GM18951 (cell line): ENCODE results near the gene YBX3.
A peak's percentile ranks its signal among the peaks of the same experiment; 100 is the strongest.
"Not testable (repeated sequence)": the region's sequence is repeated elsewhere in the genome, so short reads cannot be mapped to it uniquely, and the experiment has no call there.

Experiments used
- POLR2A ChIP-seq: IDR thresholded peaks from 4 replicates; pipeline ENCODE4 v1.6.1; 2011; ENCODE audit warnings: mild to moderate bottlenecking; ENCODE audit not compliant: insufficient read length, insufficient read depth; ENCODE audit errors: extremely low read depth
- in situ Hi-C: fragments of 300-500 bp; cut with MboI; formaldehyde crosslinking; loops from one replicate; pipeline ENCODE4 v1.12.0; 2022; ENCODE audit warnings: low sequenced_read_pairs, mixed read lengths, inconsistent platforms; ENCODE audit not compliant: unreplicated experiment

The YBX3 gene

DNA sequence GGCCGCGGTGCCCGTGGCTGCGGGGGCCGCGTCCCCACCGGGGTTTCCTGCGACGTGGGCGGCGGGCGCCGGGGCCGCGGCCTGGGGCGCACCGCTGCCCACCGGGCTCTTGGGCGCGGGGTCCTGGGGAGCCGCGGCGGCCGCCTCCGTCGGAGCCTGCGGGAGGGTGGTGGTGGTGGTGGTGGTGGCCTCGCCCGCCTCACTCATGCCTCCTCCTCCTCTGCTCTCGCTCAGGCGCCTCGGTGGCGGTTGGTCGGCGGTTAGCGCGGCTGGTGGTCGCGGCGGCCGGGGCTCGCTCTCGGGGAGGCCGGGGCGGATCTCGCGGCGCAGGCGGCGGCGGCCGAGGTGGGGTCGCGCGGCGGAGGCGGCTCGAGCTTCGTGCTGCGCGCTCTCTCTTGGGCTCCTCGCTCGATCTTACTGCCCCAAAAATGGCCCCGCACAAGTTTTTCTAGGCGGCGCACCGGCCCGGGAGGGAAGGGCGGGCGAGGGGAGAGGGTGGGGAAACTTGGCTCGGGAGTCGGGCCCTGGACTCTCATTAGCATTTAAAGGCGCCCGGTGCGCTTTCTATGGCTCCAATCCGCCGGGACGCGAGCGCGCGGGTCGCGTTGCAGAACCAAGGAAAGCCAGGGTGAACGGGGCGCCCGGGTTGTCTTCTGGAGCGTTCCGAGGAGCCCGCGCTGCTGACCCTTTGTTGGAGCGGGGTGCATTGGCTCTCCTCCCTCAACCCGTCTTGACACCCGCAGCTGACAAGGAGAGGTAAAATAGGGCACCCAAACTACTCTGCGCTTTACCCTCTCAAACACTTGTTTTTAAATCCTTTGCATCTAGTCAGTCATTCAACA lies at the start of gene YBX3:
Gene YBX3, minus strand, starts transcription at position 419 of the 842 bp plus-strand sequence. Its CDS starts 212 bp downstream, at position 207.
- peak; percentile 62 for TF ChIP-seq POLR2A
- in situ Hi-C loops = no loop called here

DNA sequence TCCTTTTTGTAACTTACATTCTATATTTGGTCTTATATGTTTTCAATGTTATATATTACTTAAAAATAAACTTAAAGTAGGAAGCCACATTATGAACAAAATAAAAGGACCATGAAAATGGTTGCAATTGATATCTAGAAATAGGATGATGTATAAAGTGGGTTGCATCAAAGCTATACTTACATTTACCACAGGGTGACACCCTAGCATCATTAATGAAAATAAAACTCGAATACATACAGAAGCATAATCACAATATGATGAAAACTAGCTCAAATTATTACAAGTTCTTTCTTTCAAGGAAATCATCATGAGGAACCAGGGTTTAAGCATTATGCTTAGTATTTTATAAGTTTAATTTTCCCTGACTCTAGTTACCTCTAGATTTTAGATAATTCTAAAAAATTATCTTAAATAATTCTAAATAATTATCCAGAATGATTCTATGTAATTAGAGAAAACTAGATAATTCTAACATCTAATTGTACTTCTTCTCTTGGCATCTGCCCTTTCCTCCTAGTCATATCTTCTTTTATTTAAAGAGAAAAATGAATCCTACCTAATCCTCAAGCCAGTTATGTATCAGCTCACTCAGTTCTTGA lies 48.1 kb upstream of the YBX3 start:
- no peak for TF ChIP-seq POLR2A
- in situ Hi-C loops = loop anchor here (10.0 to 25.0 kb wide), 3 partner anchors 416 to 714 kb away; partner anchors contain the start of gene TAS2R42

DNA sequence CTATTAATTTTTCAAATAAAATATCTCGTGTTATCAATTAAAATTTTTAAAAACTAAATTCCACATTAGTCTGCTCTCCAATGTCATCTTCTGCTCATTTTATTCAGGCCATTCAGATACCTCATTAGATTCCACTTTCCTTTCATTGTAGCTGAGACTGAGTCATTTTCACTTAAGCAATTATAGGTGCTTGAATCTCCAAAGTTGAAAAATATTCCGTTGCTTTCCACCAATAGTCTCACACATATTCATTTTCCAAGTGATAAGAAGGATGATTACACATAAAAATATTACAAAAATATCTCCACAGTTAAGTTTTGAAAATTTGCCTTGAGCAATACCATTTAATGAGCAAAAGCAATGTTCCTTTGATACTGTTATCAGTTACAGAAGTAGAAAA lies 36.5 kb upstream of the YBX3 start:
- in situ Hi-C loops = loop anchor here (25.0 kb wide), 2 partner anchors 428 to 522 kb away; partner anchors contain the start of gene TAS2R42
- TF ChIP-seq POLR2A = no peak

DNA sequence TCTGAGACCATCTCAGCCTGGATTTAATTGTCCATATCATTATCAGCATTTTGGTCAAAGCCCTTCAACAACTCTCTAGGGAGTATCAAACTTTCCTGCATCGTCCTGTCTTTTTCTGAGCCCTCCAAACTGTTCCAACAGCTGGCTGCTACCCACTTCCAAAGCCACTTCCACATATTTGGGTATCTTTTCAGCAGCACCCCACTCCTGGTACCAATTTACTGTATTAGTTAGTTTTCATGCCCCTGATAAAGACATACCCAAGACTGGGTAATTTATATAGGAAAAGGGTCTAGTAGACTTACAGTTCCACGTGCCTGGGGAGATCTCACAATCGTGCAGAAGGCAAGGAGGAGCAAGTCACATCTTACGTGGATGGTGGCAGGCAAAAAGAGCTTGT lies 33.1 kb upstream of the YBX3 start:
- TF ChIP-seq POLR2A = no peak
- in situ Hi-C loops = loop anchor here (25.0 kb wide), 2 partner anchors 431 to 519 kb away; partner anchors contain the start of gene TAS2R42

DNA sequence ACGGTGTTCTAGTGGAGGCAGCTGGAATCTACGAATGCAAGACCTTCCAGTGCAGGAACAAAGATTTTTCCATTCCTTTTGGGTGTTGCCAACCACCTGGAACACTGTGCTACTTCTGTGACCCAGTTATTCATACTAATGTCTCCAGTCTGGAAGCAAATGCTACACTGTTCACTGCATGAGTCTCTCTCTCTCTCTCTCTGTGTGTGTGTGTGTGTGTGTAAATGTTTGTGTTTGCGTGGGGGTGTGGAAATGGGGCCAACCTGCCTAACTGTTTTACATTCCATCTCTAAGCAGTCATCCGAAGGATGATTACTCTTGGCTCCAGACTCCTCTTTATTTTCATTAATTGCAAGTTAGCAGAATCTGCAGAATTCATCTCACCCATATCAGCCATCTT lies 29.9 kb upstream of the YBX3 start:
- no peak for TF ChIP-seq POLR2A
- in situ Hi-C loops = loop anchor here (25.0 kb wide), 2 partner anchors 434 to 516 kb away; partner anchors contain the start of gene TAS2R42

DNA sequence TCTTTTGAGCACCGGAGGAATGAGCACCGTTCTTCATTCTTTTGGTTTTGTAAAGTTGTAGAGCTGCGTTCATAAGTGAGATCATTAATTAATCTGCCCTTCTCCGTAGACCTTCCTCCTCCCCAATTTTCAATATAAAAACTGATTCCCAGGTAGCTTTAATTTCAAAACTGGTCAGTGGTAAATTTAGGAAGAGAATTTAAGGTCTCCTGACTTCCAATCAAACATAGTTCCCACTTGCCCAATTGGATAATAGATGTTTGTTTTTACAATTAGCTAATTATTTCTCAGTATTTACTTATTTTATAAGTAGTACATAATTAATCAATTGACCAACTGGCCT lies 27.2 kb upstream of the YBX3 start:
- TF ChIP-seq POLR2A = no peak
- in situ Hi-C loops = loop anchor here (25.0 kb wide), 2 partner anchors 437 to 513 kb away; partner anchors contain the start of gene TAS2R42

DNA sequence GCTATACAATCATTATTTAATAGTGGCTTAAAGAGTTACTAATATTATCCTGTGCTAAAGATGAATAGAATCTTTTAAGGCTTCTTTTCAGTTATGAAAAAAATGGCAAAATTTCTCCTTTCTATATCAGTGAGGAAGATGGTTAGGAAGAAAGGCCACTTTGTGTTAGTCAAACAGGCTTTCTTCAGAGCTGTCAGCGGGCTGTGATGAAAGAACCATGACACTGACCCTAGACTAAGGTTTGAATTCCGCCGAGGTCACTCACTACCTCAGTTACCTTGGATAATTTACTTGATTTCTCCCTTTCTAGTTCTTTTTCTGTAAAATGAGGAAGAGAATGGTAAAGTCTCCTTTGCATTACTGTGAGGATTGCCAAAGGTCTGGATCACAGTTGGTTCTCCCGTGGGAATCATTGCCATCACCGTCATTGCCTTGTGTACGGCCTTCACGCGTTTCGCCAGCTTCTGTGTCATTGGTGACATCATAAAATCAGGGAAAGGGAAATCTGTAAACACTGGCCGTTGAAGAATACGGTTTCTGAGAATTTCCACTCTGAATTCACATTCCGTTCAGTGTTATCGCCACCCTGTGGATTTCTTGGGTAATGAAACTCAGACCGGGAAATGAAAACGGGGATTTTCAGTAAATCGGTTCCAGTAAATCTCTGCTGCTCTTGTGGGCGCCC lies 26.7 kb upstream of the YBX3 start:
- TF ChIP-seq POLR2A = no peak
- in situ Hi-C loops = loop anchor here (25.0 kb wide), 2 partner anchors 437 to 513 kb away; partner anchors contain the start of gene TAS2R42

DNA sequence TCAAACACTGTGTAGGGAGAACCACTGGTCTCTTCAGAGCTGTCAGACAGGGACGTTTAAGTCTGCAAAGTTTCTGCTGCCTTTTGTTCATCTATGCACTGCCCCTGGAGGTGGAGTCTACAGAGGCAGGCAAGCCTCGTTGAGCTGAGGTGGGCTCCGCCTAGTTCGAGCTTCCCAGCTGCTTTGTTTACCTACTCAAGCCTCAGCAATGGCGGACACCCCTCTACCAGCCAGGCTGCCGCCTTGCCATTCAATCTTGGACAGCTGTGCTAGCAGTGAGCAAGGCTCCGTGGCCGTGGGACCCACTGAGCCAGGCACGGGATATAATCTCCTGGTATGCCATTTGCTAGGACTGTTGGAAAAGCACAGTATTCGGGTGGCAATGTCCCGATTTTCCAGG lies 24.6 kb upstream of the YBX3 start:
- no peak for TF ChIP-seq POLR2A
- in situ Hi-C loops = no loop called here

DNA sequence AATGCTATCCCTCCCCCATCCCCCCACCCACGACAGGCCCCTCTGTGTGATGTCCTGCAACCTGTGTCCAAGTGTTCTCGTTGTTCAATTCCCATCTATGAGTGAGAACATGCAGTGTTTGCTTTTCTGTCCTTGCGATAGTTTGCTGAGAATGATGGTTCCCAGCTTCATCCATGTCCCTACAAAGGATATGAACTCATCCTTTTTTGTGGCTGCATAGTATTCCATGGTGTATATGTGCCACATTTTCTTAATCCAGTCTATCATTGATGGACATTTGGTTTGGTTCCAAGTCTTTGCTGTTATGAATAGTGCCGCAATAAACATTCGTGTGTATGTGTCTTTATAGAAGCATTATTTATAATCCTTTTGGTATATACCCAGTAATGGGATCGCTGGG lies 20.3 kb upstream of the YBX3 start:
- in situ Hi-C loops = not testable (repeated sequence)

DNA sequence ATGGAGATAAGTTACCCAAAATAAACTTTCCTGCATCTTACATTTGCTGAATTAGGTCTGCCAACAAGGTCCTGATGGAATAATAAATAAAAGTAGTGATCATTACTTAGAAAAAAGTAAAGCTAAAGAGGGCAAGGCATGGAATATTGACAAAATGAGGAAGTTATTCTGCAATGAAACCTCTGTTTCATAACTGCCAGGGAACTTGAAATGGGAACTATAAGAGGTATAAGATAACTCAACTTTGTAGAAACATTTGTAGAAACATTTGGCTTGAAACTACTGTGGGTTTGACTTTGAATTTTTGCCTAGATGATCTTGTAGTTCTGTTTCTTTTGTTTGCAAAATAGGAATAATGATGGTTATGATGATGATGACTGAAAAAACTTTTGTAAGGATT lies 18.7 kb upstream of the YBX3 start:
- in situ Hi-C loops = no loop called here
- TF ChIP-seq POLR2A = no peak

DNA sequence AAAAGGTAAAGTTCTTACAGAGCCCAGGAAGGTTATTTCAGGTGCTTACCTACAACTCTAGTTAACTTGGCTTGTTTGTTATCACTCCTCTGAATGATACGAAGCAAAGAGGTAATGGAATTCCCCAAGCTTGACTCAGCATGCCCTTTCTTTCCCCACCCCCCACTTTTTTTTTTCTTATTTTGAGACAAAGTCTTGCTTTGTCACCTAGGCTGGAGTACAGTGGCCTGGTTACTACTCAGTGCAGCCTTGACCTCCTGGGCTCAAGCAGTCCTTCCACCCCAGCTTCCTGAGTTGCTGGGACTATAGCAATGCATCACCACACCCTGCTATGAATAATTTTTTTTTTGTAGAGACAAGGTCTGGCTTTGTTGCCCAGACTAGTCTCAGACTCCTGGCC lies 17.1 kb upstream of the YBX3 start:
- in situ Hi-C loops = no loop called here
- no peak for TF ChIP-seq POLR2A

DNA sequence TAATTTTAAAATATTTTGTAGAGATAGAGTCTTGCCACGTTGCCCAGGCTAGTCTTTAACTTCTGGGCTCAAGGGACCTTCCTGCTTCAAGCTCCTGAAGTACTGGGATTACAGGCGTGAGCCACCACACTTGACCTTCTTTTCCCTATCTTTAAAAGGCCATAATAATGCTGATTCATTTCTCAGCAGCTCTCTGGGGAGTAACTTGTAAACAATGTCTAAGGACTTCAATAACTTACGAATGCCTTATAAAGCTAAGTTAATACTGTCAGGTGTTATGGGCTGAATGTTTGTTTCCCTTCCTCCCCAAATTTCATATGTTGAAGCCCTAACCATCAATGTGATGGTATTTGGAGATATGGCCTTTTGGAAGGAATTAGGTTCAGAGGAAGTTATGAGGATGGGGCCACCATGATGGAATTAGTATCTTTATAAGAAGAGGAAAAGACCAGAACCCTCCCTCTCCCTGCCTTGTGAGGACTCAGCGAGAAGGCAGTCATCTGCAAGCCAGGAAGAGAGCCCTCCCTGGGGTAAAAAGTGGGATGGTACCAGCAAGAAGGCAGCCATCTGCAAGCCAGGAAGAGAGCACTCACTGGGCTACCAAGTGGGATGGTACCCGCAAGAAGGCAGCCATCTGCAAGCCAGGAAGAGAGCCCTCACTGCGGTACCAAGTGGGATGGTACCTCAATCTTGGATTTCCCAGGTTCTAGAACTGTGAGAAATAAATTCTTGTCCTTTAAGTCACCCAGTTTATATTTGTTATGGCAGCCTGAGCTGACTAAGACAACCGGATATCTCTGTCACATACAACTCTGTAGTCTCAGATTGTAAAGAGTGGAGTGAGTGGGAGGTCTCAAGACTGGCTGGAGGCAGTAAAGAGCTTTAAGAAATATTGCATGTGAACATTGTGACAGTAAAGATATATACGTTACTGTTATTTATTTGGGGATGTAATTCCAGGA lies 16.3 kb upstream of the YBX3 start:
- in situ Hi-C loops = no loop called here
- no peak for TF ChIP-seq POLR2A

DNA sequence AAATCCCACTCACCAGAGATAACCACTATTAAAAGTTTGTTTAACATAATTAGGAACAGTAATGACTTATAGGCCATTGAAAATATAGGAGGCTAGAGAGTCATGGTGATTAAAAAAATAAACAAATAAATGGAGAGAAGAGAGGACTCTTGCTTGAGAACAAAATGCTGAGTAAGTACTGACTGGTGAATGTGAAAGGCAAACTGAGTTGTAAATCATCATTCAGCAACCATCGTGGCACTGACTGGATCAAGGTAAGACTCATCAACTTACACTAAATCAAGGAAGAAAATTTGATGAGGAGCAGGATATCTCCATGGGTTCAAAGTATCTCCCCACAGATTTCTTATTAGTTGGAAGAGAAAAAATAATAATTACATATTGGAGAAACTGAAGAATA lies 14.1 kb upstream of the YBX3 start:
- in situ Hi-C loops = no loop called here
- TF ChIP-seq POLR2A = no peak

DNA sequence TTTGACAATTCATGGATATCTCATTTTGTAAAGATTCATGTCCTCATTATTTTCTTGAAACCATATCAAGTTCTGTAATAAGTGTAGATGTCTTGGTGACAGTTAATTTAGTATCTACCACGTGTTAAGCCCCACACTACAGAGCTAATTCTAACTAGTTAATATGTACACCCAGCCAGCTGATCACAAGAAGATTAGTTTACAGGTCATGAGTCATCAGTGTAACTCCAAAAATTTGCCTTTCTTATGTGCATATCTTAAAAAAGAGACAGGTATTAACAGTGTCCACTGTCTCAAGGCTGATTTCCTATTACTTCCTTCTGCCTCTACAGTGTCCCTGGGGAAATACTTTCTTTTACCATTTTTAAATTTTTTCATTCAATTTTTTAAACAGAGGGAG lies 13.3 kb upstream of the YBX3 start:
- TF ChIP-seq POLR2A = no peak
- in situ Hi-C loops = no loop called here
